SIG-M5 (cell line): Measurements from ENCODE around the gene DYNC1I1.

ENCODE experiments used
- DNase-seq: peaks from one replicate; lab custom pipeline; 2025; lab: John Stamatoyannopoulos, UW

DYNC1I1 gene

DNA sequence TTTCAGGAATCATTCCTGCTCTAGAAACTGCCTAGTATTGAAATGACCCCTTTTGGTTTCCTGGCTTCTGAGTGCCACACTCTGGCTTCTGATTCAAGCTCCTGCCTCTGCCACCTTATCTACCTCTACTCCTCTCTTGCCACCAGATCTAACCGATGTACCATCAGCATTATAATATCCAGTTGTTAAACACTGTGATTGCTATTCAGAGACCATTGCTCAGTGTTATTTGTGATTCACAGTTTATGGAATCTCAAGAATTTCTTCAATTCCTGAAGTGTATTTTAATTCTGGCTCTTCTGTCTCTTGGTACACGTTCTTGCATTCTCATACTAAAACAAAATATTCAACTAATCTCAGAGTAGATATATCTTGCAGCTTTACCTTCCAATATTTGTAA lies 88.7 kb downstream of the DYNC1I1 start:
- no peak for DNase-seq

DNA sequence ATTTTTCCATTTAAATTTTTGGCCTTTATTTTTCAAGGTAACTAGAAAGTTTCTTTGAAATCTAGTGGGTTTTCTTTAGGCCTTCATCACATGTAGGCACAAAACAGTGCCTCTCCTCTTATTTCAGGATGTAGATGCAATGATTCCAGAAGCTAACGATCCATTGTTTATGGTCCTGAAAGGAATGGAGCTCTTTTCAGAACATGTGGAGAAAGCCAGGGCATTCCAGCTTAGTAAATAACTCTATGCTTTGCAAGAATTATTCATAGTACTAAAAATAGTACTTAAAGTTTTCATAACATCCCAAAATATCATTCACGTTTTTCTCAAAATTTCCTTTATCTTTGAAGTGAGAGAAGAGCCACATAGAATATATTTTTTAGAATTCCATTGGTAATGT lies 91.3 kb downstream of the DYNC1I1 start:
- DNase-seq = no peak

DNA sequence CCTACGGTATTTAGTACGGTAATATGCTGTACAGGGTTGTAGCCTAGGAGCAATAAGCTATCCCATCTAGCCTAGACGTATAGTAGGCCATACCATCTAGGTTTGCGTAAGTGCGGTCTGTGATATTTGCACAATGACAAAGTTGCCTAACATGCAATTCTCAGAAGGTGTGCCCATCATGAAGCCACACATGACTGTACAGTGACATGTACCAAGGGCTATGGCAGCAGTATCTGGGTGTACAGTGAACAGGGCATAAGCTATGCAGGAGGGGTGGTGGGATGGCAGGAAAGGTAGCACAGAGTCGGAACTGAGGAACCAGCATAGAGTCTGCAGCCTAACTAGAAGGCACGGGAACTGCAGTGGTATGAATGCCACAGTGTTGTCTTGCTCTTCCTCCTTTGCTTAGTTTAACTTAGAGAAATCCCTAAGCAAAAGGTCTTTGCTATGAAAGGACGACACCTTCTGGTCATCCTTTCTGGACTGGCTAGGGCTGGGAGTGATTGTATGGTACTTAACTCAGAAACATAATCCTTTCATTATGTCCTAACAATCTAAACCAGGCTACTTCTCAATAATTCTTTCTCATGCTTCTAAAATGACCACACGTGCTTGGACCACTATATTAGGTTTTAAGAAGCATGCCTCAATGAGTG lies 93.5 kb downstream of the DYNC1I1 start:
- no peak for DNase-seq

DNA sequence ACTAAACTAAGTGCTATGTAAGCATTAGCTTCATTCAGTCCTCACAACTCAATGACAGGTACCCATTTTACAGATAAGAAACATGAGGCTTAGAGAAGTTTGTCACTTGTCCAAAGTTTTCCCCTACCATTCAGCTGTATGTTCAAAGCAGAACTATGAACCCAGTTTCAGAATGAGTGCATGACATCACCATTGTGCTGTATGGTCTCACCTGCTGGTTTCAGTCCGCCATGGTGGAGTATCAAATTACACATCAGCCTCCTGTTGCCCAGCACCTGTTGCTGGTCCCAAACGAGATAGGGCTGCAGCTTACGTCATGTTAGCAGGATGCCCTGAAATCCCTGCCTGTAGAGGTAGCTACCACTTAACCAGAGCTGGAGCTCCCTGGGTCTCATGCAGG lies 95.0 kb downstream of the DYNC1I1 start:
- no peak for DNase-seq

DNA sequence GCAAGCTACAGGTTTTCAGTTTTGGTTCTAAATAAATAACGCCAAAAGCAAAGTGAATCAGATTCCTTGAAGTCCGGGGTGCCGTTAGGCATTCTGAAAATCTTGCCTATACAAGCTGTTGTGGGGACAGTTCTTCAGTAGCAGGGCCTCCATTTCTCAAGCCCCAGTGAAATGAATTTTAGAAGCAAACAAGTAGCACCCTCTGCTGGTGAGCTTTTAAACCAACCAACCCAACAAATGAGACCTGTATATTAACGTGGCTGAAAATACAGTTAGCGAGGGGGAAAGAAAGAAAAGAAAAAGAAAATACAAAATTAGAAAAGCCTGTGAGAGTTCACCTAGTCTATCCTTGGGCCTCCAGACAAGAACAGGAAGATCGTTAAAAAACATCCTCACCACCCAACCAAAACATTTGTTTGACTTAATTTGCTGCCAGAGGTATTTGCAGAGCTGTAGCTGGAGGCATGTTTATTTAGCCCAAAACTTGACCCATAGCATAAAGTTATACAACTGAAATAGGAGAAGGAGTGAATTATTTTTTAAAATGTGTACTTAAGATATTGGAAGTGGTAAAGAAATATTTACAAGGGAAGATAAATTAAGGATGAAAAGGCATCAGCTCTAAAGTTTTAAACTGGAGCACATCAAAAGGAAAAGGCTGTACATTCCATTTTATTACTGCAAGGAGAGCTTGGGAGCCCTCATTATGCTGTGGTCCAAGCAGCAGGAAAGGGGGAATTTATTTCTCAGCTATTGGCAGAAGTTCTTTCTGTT lies 98.9 kb downstream of the DYNC1I1 start:
- DNase-seq = no peak

DNA sequence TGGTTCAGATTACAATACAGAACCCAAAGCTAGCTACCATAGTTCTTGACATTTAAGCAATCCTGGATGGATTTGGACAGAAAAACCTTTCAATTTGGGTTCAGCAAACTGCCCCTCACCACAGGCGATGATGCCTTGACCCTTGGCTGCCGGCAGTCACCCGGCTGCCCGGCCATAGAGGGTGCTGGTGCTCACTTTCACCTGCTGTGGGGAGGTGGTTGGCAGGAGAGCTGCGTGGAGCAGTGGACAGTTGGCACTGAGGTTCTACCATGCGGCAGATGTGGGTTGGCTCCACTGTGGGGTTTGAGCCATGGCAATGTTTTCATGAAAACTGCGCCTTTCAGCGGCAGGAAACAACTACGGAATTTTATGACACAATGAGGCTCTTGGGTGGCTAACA lies 99.5 kb downstream of the DYNC1I1 start:
- no peak for DNase-seq

DNA sequence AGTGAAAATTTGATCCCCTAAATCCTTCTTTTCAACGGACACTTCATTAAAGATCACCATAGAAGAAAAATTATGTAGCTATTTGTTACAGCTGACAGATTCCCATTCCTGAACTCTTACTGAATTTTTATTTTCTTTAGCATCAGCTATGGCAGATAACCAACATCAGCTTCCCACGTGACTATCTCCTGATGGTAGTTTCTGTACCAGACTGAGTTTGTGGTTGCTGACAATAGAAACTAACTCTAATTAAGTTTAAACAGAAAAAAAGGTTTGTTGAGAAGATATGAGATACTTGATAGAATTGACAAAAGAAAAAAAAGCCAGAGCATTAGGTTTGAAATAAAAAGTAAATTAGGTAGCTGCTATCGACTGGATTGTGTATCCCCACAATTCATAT lies 101.8 kb downstream of the DYNC1I1 start:
- DNase-seq = no peak

DNA sequence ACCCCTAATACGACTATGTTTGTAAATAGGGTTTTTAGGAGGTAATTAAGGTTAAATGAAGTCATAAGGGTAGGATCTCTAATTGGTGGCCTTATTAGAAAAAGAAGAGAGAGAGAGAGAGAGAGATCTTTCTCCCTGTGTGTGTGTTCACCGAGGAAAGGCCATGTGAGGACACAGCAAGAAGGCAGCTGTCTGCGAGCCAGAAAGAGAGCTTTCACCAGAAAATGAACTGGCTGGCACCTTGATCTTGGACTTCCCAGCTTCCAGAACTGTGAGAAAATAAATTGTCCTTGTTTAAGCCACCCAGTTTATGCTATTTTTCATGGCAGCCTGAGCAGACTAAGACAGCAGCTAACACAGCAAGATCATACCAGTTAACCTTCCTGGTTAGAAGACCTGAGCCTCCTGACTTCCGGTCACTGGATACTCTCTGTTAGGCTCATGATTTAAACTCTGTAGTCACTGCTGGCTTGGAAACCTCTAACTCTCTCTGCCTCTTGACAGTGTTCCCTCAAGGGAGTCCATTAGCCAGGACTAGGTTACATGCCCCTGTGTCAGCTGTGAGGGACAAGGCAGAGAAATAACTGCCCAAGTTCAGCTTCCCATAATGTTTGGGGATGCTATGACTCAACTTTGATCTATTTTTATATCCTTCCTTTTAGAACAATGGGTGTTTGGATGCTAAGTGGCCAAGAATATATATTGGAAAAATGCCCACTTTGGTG lies 102.3 kb downstream of the DYNC1I1 start:
- no peak for DNase-seq

DNA sequence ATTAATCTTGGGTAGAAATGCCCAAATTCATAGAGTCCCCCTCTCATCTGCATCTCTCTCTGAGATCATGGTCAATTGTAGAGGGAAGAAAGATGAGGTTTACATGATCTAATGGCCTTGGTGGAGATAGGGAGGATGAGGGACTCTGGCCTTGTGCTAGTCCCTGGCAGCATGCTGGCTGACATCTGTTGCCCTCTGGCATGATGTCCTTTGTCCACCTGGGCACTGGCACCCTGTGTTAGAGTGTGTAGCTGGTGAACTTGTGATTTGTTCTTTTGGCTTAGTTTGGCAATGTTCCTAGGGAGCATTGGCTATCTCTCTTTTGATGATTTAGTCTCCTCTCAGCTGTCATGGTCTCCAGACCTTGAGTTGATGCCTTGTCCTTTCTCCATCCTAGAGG lies 103.2 kb downstream of the DYNC1I1 start:
- DNase-seq = no peak

DNA sequence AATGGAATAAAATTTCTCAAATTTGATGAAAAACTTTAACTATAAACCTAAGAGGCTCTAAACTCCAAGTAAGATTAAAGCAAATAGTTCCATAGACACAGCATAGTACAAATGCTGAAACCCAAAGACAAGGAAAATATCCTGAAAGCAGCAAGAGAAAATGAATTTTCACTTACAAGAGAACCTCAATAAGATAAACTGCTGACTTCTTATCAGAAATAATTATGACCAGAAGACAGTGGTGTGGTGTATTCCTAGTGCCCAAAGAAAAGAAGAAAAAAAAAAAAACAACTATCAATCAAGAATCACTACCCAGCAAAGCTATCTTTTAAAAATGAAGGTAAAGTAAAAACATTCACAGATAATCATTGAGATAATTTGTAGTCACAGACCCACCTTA lies 106.3 kb downstream of the DYNC1I1 start:
- DNase-seq = no peak

DNA sequence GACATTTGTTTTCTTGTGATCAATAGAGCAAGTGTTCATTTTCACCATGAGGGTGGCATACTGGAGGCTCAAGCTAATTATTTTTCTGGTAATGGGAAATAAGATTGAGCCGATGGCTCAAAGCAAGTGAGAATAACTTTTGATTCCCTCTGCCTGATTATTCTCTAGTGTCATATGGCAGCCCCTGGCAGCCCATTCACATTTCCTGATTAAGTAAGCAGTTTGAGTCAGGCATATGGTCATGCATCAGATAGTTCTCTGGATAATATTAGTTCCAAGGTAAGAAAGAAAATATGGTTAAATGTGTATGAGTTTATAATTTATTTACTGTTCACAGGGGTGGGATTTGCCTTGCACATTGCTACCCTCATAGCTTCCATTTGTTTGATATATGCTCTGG lies 109.2 kb downstream of the DYNC1I1 start:
- DNase-seq = no peak

DNA sequence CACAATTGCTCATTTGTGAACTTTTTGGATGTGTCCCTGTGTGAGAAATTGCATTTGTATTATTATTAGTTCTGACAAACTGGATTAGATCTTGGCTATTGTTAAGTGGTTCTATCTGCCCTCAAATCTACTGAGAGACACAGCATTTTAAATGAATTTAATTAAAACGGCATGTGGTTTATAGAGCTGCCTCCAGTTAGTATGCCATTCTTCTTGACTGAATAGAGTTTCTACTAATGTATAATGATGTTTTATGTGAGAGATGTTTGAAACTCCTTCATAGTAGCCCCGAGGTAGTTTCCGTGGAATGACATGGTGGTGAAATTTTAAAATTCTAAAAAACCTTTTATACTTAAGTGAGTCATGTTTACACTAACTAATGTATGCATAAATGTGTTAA lies 110.9 kb downstream of the DYNC1I1 start:
- DNase-seq = no peak

DNA sequence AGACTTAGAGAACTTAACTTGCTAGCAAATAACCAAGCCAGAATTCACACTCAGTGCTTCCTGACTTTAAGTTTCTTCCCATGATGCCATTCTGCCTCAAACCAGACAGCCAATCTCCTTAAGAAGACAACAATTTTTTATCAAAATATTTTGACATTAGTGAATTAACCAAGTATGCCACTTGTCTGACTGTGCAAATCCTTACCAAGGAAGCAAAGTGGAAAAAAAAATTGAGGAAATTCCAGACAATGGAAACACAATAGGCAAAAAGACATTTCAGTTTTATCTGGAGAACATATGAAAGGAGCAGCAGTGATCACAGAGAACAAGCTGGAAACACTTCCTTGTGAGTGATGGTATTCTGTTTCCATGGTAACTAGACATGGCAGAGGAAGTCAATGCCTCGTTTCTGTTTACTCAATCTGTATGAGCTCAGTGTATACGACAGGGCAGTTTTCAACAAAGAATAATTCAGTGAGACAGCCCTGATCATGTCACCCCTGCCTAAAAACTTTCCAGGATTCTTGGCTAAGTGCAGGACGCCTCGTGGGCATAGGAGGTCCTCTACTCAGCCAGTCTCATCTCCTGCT lies 114.2 kb downstream of the DYNC1I1 start:
- DNase-seq = no peak

DNA sequence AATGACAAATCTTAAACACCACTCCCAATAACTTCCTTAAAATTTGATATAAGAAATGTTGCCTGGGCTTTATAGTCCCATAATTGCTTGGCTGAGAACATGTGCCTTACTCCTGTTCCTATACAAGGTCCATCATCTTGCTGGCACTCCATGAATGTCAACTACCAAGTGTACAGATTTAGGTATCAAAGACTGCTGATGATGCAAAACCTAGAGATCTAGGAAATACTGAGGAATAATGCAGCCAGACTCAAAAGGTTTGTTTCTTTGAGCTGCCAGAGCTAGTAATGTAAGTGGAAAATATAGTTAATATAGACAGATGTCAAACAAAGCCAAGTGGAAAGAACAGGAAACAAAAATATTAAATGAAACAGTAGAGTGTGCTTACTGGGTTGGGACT lies 121.1 kb downstream of the DYNC1I1 start:
- no peak for DNase-seq

DNA sequence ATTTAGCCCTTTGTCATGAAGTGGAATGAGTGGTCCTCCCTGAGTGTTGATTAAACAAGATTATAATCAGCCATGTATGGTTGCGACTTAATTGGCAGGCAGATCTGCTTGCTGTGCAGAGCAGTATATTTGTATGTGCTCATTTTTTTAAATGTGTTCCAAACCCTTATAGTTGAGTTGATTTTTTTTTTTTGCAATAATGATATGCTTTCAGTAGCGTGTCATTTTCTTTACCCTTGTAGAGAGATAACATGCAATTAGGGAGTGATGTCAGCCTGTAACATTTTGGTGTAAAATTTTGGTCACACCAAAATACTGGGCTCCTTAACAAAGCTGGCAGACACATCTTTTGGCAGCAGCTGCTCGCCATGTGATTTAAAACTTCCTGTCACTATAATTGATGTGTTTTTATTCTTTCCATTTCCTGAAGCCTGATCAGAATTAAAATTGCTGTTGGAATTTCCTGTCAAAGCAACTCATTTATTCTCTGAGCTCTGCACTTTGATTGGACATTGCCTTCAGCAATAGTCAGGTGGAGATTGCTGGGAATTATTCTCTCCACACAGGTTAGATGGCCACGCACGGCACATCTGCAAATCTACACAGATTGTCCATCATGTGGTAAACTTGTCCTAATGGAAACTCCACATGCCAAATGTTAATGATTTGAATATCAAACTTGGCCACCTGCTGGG lies 125.3 kb downstream of the DYNC1I1 start:
- DNase-seq = no peak

DNA sequence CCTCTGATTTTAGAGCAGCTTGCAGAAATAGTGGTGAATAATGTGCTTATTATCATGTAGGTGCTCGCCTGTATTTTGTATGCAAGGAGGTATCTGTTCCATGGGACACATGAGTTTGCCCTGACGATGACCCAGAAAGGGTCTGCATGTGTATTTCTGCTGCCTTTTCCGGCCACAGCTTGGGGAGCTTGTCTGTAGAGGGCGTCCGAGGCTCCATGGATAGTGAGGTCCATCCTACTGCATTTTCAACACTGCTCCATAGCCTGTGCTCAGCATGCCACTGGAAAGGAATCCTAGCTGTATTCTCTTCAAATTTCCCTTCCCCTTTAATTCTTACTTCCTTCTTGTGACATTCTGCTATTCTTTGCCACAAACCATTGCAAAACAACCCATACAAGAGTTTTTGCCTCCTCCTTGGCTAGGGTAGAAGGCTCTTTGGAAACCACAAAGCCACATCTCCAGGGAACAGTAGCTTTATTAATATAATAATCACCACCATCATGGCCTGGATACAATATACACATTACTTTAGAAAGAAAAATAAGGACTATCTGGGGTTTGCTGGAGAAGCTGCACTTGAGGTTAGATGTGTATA lies 127.7 kb downstream of the DYNC1I1 start:
- DNase-seq = peak; percentile 8

DNA sequence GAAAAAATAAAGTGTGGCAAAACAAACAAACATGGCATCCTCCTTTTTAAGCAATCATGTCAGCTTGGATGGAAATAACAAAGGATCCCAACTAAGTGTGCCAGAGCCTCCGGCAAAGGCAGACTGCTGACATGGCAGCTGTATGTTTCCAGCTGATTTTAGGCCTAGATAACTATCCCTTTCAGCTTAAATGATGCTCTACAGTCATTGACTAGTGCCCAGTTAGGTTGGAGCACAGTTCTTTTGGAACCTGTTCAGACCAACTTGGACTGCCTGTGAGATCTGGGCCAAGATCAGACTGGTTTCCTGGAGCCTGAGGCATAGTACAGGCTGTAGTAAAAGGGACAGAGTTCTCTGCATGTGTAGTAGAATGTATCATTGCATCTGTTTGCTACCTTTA lies 128.7 kb downstream of the DYNC1I1 start:
- DNase-seq = no peak

DNA sequence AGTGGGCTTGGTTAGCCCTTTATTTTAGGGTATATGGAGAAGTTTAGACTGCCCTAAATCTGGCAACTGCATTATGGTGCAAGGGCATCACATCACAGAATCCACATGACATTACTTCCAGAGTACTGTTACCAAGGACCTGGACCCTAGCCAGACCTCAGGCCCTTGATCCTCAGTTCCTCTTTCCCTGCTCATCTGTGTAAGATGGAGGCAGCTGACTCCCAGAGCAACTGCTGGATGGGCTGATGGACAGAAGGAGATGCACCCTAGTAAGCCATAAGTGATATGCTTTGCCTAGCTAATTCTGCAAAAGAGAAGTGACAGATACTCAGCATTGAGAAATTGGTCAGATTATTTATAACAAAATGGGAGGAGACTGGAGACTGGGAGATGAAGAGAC lies 131.7 kb downstream of the DYNC1I1 start:
- DNase-seq = no peak

DNA sequence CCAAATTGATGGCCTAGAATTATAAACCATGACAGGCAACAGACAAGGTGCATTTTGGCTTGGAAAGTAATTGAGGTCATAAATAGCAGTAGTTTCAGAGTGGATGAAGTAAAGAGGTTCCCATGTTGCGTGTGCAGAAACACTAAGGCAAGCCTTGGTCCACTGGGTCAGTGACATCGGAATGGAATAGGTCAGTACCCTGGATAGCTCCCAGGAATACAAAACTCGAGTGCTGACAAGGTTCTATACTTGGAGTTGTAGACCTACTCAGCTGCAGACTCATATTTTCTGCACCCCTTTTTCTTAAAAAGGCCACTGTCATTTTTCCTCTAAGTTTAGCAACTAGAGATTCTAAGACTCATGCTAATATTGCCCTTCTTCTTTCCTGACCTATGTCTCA lies 132.8 kb downstream of the DYNC1I1 start:
- no peak for DNase-seq

DNA sequence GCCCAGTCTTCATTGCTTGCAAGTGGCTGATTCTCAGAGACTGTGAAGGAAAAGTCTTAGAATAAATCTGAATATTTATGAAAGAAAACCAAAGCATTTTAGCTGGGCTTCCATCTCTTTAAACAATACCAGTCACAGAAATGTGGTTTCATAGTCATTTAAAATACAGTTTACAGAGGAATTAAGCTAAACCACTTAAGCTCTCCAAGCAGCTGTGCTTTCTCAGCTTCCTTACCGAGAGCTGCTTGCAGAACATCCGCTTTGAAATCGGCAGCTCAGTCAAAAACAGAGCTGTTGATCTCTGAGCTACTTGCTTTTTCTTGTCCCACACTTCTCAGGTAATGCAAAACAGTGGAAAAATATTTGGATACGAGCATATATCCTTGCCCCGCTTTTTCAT lies 134.5 kb downstream of the DYNC1I1 start:
- DNase-seq = no peak

DNA sequence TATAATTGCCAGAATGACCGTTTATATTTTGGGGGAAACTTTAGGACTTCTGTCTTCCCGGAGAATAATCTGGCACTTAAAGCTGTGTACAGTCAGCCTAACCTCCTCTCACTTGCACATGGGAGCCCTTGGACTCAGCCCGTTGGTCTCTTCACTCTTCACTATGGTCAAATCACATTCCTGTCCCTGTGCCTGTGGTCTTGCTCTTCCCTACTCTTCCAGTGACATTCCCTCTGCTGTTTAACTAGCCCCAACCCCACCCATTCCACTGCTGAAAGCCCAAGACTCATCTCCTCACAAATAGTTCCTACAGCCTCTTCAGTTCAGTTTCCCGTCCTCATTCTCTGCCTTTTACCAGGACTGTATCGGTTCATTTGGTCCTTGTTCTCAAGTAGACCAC lies 135.0 kb downstream of the DYNC1I1 start:
- DNase-seq = no peak

DNA sequence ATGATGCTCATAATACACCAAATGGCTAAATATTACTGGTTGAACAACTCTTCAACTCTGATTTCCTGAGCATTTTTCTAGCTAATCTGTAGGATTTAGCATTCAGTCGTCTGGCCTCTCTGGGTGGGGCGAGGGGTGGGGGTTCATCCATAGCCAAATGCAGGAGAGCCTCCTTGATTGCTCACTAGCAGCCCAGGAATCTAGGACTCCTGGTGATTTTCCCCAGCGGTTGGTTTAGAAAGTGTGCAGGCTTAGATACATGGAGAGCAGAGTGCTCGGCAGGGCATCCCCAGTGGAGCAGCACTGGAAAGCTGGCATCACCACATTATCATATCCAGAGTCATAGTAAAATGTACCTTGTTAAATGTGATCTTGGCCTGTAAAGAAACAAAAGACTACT lies 136.1 kb downstream of the DYNC1I1 start:
- DNase-seq = no peak
